ENCODE results near the gene METAP2.

- TF ChIP-seq POLR2A (IDR thresholded peaks at IDR 0.05): no peak
- TF ChIP-seq, protein P1, sequence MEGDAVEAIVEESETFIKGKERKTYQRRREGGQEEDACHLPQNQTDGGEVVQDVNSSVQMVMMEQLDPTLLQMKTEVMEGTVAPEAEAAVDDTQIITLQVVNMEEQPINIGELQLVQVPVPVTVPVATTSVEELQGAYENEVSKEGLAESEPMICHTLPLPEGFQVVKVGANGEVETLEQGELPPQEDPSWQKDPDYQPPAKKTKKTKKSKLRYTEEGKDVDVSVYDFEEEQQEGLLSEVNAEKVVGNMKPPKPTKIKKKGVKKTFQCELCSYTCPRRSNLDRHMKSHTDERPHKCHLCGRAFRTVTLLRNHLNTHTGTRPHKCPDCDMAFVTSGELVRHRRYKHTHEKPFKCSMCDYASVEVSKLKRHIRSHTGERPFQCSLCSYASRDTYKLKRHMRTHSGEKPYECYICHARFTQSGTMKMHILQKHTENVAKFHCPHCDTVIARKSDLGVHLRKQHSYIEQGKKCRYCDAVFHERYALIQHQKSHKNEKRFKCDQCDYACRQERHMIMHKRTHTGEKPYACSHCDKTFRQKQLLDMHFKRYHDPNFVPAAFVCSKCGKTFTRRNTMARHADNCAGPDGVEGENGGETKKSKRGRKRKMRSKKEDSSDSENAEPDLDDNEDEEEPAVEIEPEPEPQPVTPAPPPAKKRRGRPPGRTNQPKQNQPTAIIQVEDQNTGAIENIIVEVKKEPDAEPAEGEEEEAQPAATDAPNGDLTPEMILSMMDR (IDR thresholded peaks at IDR 0.05): no peak
Measured at GRCh38 chr12:95439461-95440230, 34.3 kb upstream of the METAP2 start.
